Hematopoietic multipotent progenitor cell treated with erythropoietin and hydrocortisone succinate and interleukin-3 and kit ligand, for 8 days (in vitro differentiated cells): ENCODE results near the gene NAIF1.
"Not testable (repeated sequence)": the region's sequence is repeated elsewhere in the genome, so short reads cannot be mapped to it uniquely, and the experiment has no call there.

Experiments
- DNase-seq: peaks from one replicate; pipeline ENCODE4 v3.0.0-alpha.2; 2015

NAIF1 gene

GRCh38 chr9:128025736-128026135 lies 41.4 kb downstream of the NAIF1 start:
- no peak for DNase-seq

- DNase-seq = no peak
These were observed 42.3 kb downstream of the NAIF1 start for GRCh38 chr9:128024761-128025308.

GRCh38 chr9:128023671-128024070 lies 43.4 kb downstream of the NAIF1 start:
- DNase-seq = not testable (repeated sequence)

GRCh38 chr9:128022886-128023285 lies 44.2 kb downstream of the NAIF1 start:
- no peak for DNase-seq

GRCh38 chr9:128021098-128021497 lies 46.0 kb downstream of the NAIF1 start:
- no peak for DNase-seq

- DNase-seq = no peak
These were observed 46.4 kb downstream of the NAIF1 start for GRCh38 chr9:128020692-128021091.

- no peak for DNase-seq
These were observed 51.4 kb downstream of the NAIF1 start for GRCh38 chr9:128015696-128016095.
